GM10248 (cell line): ENCODE results near the gene DEK.

ENCODE experiments used
- CTCF ChIA-PET: fragments of 300-600 bp; sonication (Branson Sonifier 250); formaldehyde crosslinking; extraction: SDS; loops from one replicate; lab custom pipeline; 2021; ENCODE audit warnings: antibody characterized with exemption; lab: Yijun Ruan, JAX
- POLR2A ChIA-PET: fragments of 350-650 bp; sonication (Branson Sonifier 250); formaldehyde crosslinking; extraction: SDS; loops from one replicate; lab custom pipeline; 2020; ENCODE audit warnings: antibody characterized with exemption; lab: Yijun Ruan, JAX
- DNase-seq: peaks from one replicate; pipeline ENCODE4 v3.0.0; 2012; ENCODE audit errors: extremely low spot score
- TF ChIP-seq, protein P1 (sequence below): IDR thresholded peaks from 2 replicates; pipeline ENCODE4 v1.5.1; 2012; ENCODE audit warnings: mild to moderate bottlenecking, low read depth; ENCODE audit errors: extremely low read depth, missing control alignments, control extremely low read depth

Gene DEK

GRCh38 chr6:18268066-18268465, 3.7 kb upstream of the DEK start:
- DNase-seq = no peak
- POLR2A ChIA-PET = no interaction called here
- TF ChIP-seq, protein P1, sequence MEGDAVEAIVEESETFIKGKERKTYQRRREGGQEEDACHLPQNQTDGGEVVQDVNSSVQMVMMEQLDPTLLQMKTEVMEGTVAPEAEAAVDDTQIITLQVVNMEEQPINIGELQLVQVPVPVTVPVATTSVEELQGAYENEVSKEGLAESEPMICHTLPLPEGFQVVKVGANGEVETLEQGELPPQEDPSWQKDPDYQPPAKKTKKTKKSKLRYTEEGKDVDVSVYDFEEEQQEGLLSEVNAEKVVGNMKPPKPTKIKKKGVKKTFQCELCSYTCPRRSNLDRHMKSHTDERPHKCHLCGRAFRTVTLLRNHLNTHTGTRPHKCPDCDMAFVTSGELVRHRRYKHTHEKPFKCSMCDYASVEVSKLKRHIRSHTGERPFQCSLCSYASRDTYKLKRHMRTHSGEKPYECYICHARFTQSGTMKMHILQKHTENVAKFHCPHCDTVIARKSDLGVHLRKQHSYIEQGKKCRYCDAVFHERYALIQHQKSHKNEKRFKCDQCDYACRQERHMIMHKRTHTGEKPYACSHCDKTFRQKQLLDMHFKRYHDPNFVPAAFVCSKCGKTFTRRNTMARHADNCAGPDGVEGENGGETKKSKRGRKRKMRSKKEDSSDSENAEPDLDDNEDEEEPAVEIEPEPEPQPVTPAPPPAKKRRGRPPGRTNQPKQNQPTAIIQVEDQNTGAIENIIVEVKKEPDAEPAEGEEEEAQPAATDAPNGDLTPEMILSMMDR = no peak
- CTCF ChIA-PET = interaction anchor here (1.1 to 1.5 kb wide), 2 partner anchors 10 to 134 kb away, joined by 3 read pairs; no protein-coding TSS in a partner anchor

DNA sequence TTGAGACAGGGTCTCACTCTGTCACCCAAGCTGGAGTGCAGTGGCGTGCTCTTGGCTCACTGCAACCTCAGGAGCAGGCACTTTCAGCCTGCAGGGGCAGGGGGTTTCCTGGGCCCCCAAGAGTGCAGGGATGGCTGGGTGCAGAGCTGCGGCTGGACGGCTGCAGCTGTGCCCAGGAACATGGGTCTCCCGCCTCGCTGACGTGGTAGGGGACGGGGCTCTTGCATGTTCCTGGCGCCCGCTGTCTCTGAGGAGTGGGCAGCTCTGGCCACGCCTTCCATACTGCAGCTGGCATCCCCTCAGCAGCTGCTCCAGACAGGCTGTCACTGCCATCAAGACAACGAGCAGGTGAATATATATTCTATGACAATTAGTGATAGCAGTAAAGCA, 2.2 kb upstream of the DEK start:
- POLR2A ChIA-PET = interaction anchor here (0.6 kb wide), 1 partner anchor 1910 kb away, joined by 5 read pairs; no protein-coding TSS in a partner anchor
- TF ChIP-seq, protein P1 = no peak
- CTCF ChIA-PET = interaction anchor here (1.3 kb wide), 1 partner anchor 31 kb away, joined by 3 read pairs; no protein-coding TSS in a partner anchor
- DNase-seq = no peak

DNA sequence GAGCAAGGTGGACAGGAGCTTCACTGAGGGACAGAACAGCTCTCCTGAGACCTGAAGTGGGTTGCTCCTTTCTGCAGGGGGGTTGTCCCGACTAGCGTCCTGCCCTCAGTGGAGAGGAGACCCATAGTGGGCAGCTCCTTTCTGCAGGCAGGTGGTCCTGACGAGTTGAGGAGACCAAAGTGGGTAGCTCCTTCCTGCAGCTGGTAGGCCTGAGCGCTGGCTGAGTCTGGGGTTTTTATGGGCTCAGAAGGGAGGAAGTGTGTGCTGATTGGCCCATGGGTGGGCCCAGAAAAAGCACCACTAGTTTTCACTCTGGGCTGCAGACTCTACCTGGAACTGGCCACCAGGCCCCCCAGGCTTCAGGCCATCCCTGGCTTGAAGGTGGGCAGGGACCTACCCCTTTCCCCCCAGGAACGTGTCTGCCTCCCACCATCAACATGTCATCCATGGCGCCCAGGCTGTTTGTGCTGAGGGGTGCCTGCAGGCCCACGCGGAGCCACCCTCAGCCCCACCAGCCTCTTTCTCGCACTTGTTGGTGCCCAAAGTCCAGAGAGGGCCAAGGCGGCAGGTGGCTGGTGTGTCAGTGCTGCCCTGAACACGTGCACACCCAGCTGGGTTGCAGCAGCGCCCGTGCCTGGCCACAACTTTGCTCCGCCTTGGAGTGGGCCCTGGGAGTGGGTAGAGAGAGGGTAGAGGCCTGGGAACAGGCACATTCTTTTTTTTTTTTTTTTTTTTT, 1.6 kb upstream of the DEK start:
- DNase-seq = no peak
- CTCF ChIA-PET = interaction anchor here (1.0 to 1.1 kb wide), 2 partner anchors 8 to 24 kb away, joined by 4 read pairs; no protein-coding TSS in a partner anchor
- TF ChIP-seq, protein P1 = no peak
- POLR2A ChIA-PET = no interaction called here

GRCh38 chr6:18264923-18265377, 620 bp upstream of the DEK start:
- ChIA-PET POLR2A (interaction anchor here (0.7 kb wide), 1 partner anchor 42 kb away, joined by 3 read pairs; no protein-coding TSS in a partner anchor), CTCF (interaction anchor here (1.0 to 1.1 kb wide), 2 partner anchors 9 to 23 kb away, joined by 4 read pairs; no protein-coding TSS in a partner anchor)
- TF ChIP-seq, protein P1 = no peak
- DNase-seq = no peak

GRCh38 chr6:18263418-18264218, 712 bp downstream of the DEK start:
- ChIA-PET POLR2A (interaction anchor here (0.6 kb wide), 1 partner anchor 153 kb away, joined by 3 read pairs; no protein-coding TSS in a partner anchor), CTCF (no interaction called here)
- TF ChIP-seq, protein P1 = no peak
- DNase-seq = no peak
